Stomach (tissue), 9 donors: ENCODE results near the gene RASL10A. TPM values are rescaled to one million over a fixed set of nuclear protein-coding genes. Genes with fewer than 3 reads are reported as not detected.

Experiments used
- DNase-seq, 2 donors: peaks; one replicate each; pipeline versions ENCODE4 v3.0.0 to v3.0.0-alpha.2; 2013 to 2019
- H3K27ac ChIP-seq, 5 donors: fragments of 200-600 bp in 4 of 5; sonication (generic) in 4 of 5; one replicate each; pipeline ENCODE4 v1.5.1; 2013 to 2019; ENCODE audit warnings: mild to moderate bottlenecking in 1 of 5, moderate library complexity in 1 of 5
- H3K27me3 ChIP-seq, 3 donors: fragments of 200-600 bp; sonication (generic); one replicate each; pipeline ENCODE4 v1.5.1; 2017 to 2019; ENCODE audit warnings: mixed run types in 1 of 3
- H3K36me3 ChIP-seq, 4 donors: fragments of 200-600 bp; sonication (generic); 1 replicate in 3 of 4; 2 replicates in 1 of 4; pipeline ENCODE4 v1.5.1; 2016 to 2019
- H3K4me1 ChIP-seq, 4 donors: fragments of 200-600 bp; sonication (generic); one replicate each; pipeline ENCODE4 v1.5.1; 2016 to 2019
- H3K4me3 ChIP-seq, 4 donors: fragments of 200-600 bp; sonication (generic) in 3 of 4; one replicate each; pipeline ENCODE4 v1.5.1; 2016 to 2019; ENCODE audit warnings: mild to moderate bottlenecking in 1 of 4
- H3K9me3 ChIP-seq, 4 donors: fragments of 200-600 bp; sonication (generic); one replicate each; pipeline ENCODE4 v1.5.1; 2016 to 2019
- EP300 ChIP-seq: sonication (generic); formaldehyde crosslinking; IDR thresholded peaks from one replicate; pipeline ENCODE4 v1.6.1; 2017; ENCODE audit warnings: antibody characterized with exemption
- POLR2A ChIP-seq, 4 donors: fragments of 450-650 bp; IDR thresholded peaks; one replicate each; pipeline ENCODE4 v1.6.1; 2016; ENCODE audit warnings: antibody characterized with exemption in 4 of 4, control low read depth in 2 of 4, mild to moderate bottlenecking in 1 of 4, moderate library complexity in 1 of 4
- POLR2AphosphoS5 ChIP-seq, 3 donors: sonication (generic); formaldehyde crosslinking; IDR thresholded peaks; one replicate each; pipeline ENCODE4 v1.6.1; 2016; ENCODE audit warnings: antibody characterized with exemption in 3 of 3
- WGBS, 5 donors: extraction: QIAGEN DNeasy Blood & Tissue Kit in 3 of 5; methylation state at CpG; one replicate each; pipeline versions ENCODE4 v1.1.5 to v1.1.7; 2013 to 2018; 5-methylcytosine and 5-hydroxymethylcytosine counted together
- intact Hi-C: fragments of 100-400 bp; cut with DNase I; formaldehyde crosslinking; loops from one replicate; pipeline ENCODE4 v1.15.1; 2023; ENCODE audit warnings: low total_unique reads
- polyA plus RNA-seq, 3 donors: library from polyadenylated mRNA; stranded (reverse); fragments of 200-250 nt; gene quantifications; one replicate each; pipeline ENCODE4 v1.2.3, GENCODE V29; 2013
- total RNA-seq, 5 donors: library from RNA; depleted of rRNA; stranded (reverse); fragments of >200 nt; gene quantifications; one replicate each; pipeline versions ENCODE4 v1.1.0 to v1.2.3, GENCODE V29; 2014 to 2016
- TF ChIP-seq, protein P1 (sequence below), 7 experiments: fragments of 450-650 bp in 4 of 7; fragments of 200-600 bp in 3 of 7; sonication (generic) in 3 of 7; IDR thresholded peaks; one replicate each; pipeline ENCODE4 v1.5.1; 2016 to 2019; ENCODE audit warnings: antibody characterized with exemption in 7 of 7, control low read depth in 2 of 7, mild to moderate bottlenecking in 1 of 7
- donor health status: healthy with polysubstance abuse.
- donor health status: Bipolar disorder and iron deficiency.
- donor health status: healthy.

The RASL10A gene
- total and polyA plus RNA-seq, 8 donors = 0.19 to 3.5 (median 0.57) TPM; not detected in 4

DNA sequence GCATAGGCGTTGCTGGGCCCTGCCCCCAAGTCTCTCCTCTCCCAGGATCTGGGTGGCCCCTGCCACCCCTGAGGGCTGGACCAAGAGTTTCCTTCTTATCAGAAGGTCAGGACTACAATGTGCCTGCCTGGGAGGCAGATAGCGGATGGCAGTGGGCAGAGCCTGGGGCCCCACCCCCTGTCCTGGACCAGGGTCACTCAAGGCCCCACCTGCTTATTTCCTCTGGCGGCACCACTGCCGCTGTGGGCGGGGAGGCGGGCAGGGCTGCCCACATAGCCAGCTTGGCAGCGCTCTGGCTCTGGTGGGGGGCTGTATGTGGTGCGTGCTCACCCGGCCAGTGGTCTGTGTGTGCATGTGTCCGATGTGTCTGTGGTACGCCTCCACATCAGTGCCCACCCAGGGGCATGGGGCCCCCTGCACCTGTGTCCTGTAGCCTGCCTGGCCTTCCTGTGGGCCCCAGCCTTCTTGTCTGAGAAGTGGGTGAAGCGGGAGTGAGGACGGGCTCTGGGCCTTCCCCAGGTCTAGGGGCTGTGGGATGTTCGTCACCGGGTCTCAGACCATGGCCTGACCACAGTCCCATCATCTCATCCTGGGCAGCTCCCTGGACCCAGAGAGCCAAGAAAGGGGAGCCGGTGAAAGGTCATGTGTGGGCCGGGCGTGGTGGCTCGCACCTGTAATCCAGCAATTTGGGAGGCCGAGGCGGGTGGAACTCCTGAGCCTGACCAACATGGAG, 6.0 kb downstream of the RASL10A start:
- peak overlapping the region in 2 of 4 donors; percentile 62 to 93 for H3K4me3 ChIP-seq
- 49 to 68% (median 54%) methylated on average over 13 to 21 of the region's 21 CpGs for WGBS, 5 donors
- peaks cover 0 to 26% (median 16%) of the 10 kb centered on the region in 3 donors for H3K27me3 ChIP-seq
- peak overlapping the region; percentile 49 to 91 (median 89) for H3K27ac ChIP-seq
- no peaks in the 10 kb centered on the region for H3K9me3 ChIP-seq
- peak; percentile 69 to 80 for DNase-seq
- H3K36me3 ChIP-seq = no peaks in the 10 kb centered on the region
- intact Hi-C loops = no loop called here
- peaks cover 67 to 87% (median 80%) of the 10 kb centered on the region in 4 donors for H3K4me1 ChIP-seq
- TF ChIP-seq, protein P1, sequence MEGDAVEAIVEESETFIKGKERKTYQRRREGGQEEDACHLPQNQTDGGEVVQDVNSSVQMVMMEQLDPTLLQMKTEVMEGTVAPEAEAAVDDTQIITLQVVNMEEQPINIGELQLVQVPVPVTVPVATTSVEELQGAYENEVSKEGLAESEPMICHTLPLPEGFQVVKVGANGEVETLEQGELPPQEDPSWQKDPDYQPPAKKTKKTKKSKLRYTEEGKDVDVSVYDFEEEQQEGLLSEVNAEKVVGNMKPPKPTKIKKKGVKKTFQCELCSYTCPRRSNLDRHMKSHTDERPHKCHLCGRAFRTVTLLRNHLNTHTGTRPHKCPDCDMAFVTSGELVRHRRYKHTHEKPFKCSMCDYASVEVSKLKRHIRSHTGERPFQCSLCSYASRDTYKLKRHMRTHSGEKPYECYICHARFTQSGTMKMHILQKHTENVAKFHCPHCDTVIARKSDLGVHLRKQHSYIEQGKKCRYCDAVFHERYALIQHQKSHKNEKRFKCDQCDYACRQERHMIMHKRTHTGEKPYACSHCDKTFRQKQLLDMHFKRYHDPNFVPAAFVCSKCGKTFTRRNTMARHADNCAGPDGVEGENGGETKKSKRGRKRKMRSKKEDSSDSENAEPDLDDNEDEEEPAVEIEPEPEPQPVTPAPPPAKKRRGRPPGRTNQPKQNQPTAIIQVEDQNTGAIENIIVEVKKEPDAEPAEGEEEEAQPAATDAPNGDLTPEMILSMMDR (IDR thresholded peaks at IDR 0.05) = no peak
- TF ChIP-seq POLR2AphosphoS5 (IDR thresholded peaks at IDR 0.05) = peak in 2 of 3 donors; percentile 28 to 82
- no peak for TF ChIP-seq POLR2A (IDR thresholded peaks at IDR 0.05)
- TF ChIP-seq EP300 = no peak

DNA sequence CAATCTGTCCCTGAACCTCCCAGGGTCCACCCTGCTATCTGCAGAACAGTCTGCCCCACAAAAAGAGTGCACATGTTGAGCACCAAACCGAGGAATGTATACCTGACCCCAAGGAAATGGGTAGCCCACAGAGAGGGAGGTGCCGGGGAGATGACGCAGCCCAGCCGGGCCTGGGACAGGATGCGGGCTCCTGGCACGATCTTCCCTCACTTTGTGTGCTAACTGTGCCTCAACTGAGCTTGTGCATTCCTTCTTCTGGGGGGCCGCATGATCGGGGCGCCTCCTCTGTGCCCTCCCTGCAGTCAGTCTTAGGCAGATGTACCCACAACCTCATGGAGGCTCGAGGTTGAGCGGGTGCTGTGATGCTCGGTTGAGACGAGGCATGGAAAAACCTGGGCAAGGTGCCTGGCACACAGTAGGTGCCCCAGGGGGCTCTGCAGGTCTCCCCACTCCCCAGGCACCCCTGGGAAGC, 6.7 kb downstream of the RASL10A start:
- TF ChIP-seq, protein P1 (IDR thresholded peaks at IDR 0.05) = no peak
- no peak for TF ChIP-seq POLR2AphosphoS5 (IDR thresholded peaks at IDR 0.05)
- intact Hi-C loops = no loop called here
- Histone ChIP-seq H3K27ac (peak overlapping the region; percentile 49 to 91 (median 89)), H3K27me3 (peaks cover 0 to 19% (median 10%) of the 10 kb centered on the region in 3 donors), H3K4me3 (peak overlapping the region in 3 of 4 donors; percentile 62 to 93 (median 89)), H3K4me1 (peaks cover 61 to 83% (median 74%) of the 10 kb centered on the region in 4 donors), H3K9me3 (no peaks in the 10 kb centered on the region), H3K36me3 (no peaks in the 10 kb centered on the region)
- 23 to 45% (median 26%) methylated on average over 8 to 13 of the region's 13 CpGs for WGBS, 5 donors
- DNase-seq = no peak

DNA sequence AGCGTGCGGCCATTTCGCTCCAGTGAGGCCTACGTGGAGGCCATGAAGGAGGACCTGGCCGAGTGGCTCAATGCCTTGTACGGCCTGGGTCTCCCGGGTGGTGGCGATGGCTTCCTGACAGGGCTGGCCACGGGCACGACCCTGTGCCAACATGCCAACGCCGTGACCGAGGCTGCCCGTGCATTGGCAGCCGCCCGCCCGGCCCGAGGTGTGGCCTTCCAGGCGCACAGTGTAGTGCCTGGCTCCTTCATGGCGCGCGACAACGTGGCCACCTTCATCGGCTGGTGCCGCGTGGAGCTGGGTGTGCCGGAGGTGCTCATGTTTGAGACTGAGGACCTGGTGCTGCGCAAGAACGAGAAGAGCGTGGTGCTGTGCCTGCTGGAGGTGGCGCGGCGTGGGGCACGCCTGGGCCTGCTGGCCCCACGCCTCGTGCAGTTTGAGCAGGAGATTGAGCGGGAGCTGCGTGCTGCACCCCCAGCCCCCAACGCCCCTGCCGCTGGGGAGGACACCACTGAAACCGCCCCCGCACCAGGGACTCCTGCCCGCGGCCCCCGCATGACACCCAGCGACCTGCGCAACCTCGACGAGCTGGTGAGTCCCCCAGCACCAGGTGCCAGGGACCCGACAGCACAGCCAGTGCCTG, 7.2 kb downstream of the RASL10A start:
- TF ChIP-seq POLR2AphosphoS5 (IDR thresholded peaks at IDR 0.05) (no peak), POLR2A (IDR thresholded peaks at IDR 0.05) (no peak), EP300 (no peak)
- TF ChIP-seq, protein P1 (IDR thresholded peaks at IDR 0.05) = no peak
- intact Hi-C loops = no loop called here
- Histone ChIP-seq H3K27me3 (peaks cover 0 to 14% (median 4%) of the 10 kb centered on the region in 3 donors), H3K27ac (peak overlapping the region; percentile 49 to 91 (median 89)), H3K4me3 (peak overlapping the region; percentile 62 to 93 (median 90)), H3K4me1 (peaks cover 57 to 83% (median 72%) of the 10 kb centered on the region in 4 donors), H3K9me3 (no peaks in the 10 kb centered on the region), H3K36me3 (no peaks in the 10 kb centered on the region)
- no peak for DNase-seq
- WGBS, 5 donors = 42 to 73% (median 51%) methylated on average over 8 to 50 of the region's 50 CpGs

DNA sequence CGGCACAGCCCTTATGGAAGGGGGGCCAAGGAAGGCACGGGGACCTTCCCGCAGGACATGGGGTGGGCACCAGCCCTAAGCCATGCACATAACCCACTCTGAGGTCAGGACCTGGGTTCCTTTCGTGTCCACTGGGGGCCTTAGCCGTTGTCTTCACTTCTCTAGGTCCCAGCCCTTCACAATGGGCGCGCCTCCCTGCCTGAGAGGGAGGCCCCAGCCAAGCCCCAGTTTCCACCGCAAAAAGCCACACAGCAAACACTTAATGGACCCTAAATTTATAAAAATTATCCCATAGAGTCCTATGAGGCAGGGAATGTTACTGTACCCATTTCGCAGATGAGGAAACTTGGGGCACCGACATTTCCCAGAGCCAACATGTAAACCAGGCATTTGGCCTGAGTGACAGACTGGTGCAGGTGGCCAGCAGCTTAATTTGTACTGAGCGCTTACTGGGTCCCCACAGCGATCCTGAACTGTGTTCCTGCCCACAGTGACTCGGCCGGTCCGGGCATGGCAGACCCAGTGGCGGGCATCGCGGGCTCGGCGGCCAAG, 7.8 kb downstream of the RASL10A start:
- H3K27me3 ChIP-seq = peaks cover 0 to 8% (median 0%) of the 10 kb centered on the region in 3 donors
- peak overlapping the region; percentile 62 to 93 (median 90) for H3K4me3 ChIP-seq
- H3K9me3 ChIP-seq = no peaks in the 10 kb centered on the region
- intact Hi-C loops = no loop called here
- TF ChIP-seq, protein P1 (IDR thresholded peaks at IDR 0.05) = no peak
- TF ChIP-seq POLR2A (IDR thresholded peaks at IDR 0.05) = no peak
- H3K36me3 ChIP-seq = no peaks in the 10 kb centered on the region
- peak in 1 of 2 donors; percentile 45 for DNase-seq
- H3K4me1 ChIP-seq = peaks cover 57 to 85% (median 73%) of the 10 kb centered on the region in 4 donors
- peak overlapping the region; percentile 71 to 91 (median 89) for H3K27ac ChIP-seq
- WGBS, 5 donors = 57 to 73% (median 60%) methylated on average over 14 to 20 of the region's 20 CpGs
